AG04449 (cell line): ENCODE measurements around the gene APBA1.
A peak's percentile ranks its signal among the peaks of the same experiment; 100 is the strongest.

ENCODE experiments used
- CTCF ChIA-PET: fragments of 350-600 bp; formaldehyde crosslinking; extraction: SDS; loops from one replicate; lab custom pipeline; 2021; ENCODE audit warnings: antibody characterized with exemption; lab: Yijun Ruan, JAX
- POLR2A ChIA-PET: fragments of 400-600, 350-600 bp; formaldehyde crosslinking; extraction: SDS; loops from one replicate; lab custom pipeline; 2020; ENCODE audit warnings: antibody characterized with exemption, inconsistent platforms; lab: Yijun Ruan, JAX
- DNase-seq: peaks from one replicate; pipeline ENCODE4 v3.0.0-alpha.2; 2010; ENCODE audit warnings: low read depth, low spot score
- H3K4me3 ChIP-seq: 2 replicates; pipeline ENCODE4 v1.5.1; 2011; ENCODE audit warnings: low read depth, mild to moderate bottlenecking, control low read depth, low read length
- CTCF ChIP-seq: IDR thresholded peaks from one replicate; pipeline ENCODE4 v1.5.1; 2011; ENCODE audit warnings: mild to moderate bottlenecking, moderate library complexity, low read length, control low read depth, inconsistent platforms; ENCODE audit not compliant: insufficient read depth; ENCODE audit errors: missing control alignments

Gene APBA1

GRCh38 chr9:69671311-69671878, 776 bp downstream of the APBA1 start:
- no peak for TF ChIP-seq CTCF
- no peak for DNase-seq
- POLR2A ChIA-PET = no interaction called here
- H3K4me3 ChIP-seq = peak overlapping the region; percentile 82
- CTCF ChIA-PET = interaction anchor here (1.3 to 4.5 kb wide), 6 partner anchors 11 to 441 kb away, joined by 3 to 42 read pairs (median 26); no protein-coding TSS in a partner anchor

GRCh38 chr9:69667306-69667705, 4.9 kb downstream of the APBA1 start:
- POLR2A ChIA-PET = no interaction called here
- no peak for TF ChIP-seq CTCF
- DNase-seq = no peak
- no peak overlapping the region for H3K4me3 ChIP-seq
- CTCF ChIA-PET = interaction anchor here (0.8 kb wide), 1 partner anchor 245 kb away, joined by 3 read pairs; no protein-coding TSS in a partner anchor

GRCh38 chr9:69660304-69660703, 11.9 kb downstream of the APBA1 start:
- TF ChIP-seq CTCF = no peak
- no peak overlapping the region for H3K4me3 ChIP-seq
- ChIA-PET CTCF (interaction anchor here (1.1 to 4.5 kb wide), 4 partner anchors 9 to 259 kb away, joined by 3 to 33 read pairs (median 6); partner anchors contain the start of gene APBA1), POLR2A (interaction anchor here (0.8 kb wide), 1 partner anchor 9 kb away, joined by 3 read pairs; no protein-coding TSS in a partner anchor)
- DNase-seq = no peak

GRCh38 chr9:69658987-69659675, 13.0 kb downstream of the APBA1 start:
- POLR2A ChIA-PET = no interaction called here
- H3K4me3 ChIP-seq = no peak overlapping the region
- no peak for DNase-seq
- CTCF ChIA-PET = interaction anchor here (1.4 to 4.5 kb wide), 3 partner anchors 8 to 261 kb away, joined by 3 to 33 read pairs (median 8); partner anchors contain the start of gene APBA1
- TF ChIP-seq CTCF = no peak

GRCh38 chr9:69657269-69657668, 14.9 kb downstream of the APBA1 start:
- ChIA-PET CTCF (interaction anchor here (0.7 to 1.1 kb wide), 2 partner anchors 15 to 104 kb away, joined by 3 to 4 read pairs; partner anchors contain the start of gene APBA1), POLR2A (no interaction called here)
- DNase-seq = no peak
- TF ChIP-seq CTCF = no peak
- H3K4me3 ChIP-seq = no peak overlapping the region

- ChIA-PET CTCF (interaction anchor here (4.3 kb wide), 1 partner anchor 18 kb away, joined by 16 read pairs; the partner anchor contains the start of gene APBA1), POLR2A (no interaction called here)
- H3K4me3 ChIP-seq = no peak overlapping the region
- TF ChIP-seq CTCF = no peak
- no peak for DNase-seq
These were observed 17.1 kb downstream of the APBA1 start for GRCh38 chr9:69655065-69655464.
